Transverse colon (tissue), 4 donors: ENCODE results near the gene PHF3.

Experiments
- CTCF ChIP-seq, 5 experiments: fragments of 200-600 bp in 3 of 5; fragments of 450-650 bp in 2 of 5; sonication (generic) in 3 of 5; IDR thresholded peaks; 1 replicate in 2 of 5; 2 replicates in 3 of 5; pipeline ENCODE4 v1.5.1; 2016 to 2017; ENCODE audit warnings: antibody characterized with exemption in 5 of 5, inconsistent platforms in 3 of 5, mild to moderate bottlenecking in 2 of 5, moderate library complexity in 1 of 5
- POLR2A ChIP-seq: fragments of 450-650 bp; IDR thresholded peaks from one replicate; pipeline ENCODE4 v1.6.1; 2016; ENCODE audit warnings: antibody characterized with exemption, mild to moderate bottlenecking, moderate library complexity
- POLR2AphosphoS5 ChIP-seq, 3 donors: sonication (generic); formaldehyde crosslinking; IDR thresholded peaks; one replicate each; pipeline ENCODE4 v1.6.1; 2016; ENCODE audit warnings: antibody characterized with exemption in 3 of 3

GRCh38 chr6:63597141-63598048 lies 38.2 kb upstream of the PHF3 start:
- no peak for TF ChIP-seq CTCF (IDR thresholded peaks at IDR 0.05)
- TF ChIP-seq POLR2A, result no peak
- no peak for TF ChIP-seq POLR2AphosphoS5 (IDR thresholded peaks at IDR 0.05)
